SJCRH30 (cell line): Measurements from ENCODE around the gene HMGB4. TPM values are rescaled to one million over a fixed set of nuclear protein-coding genes. Genes with fewer than 3 reads are reported as not detected.

Experiments
- DNase-seq, 2 experiments: peaks; one replicate each; pipeline ENCODE4 v3.0.0-alpha.2; 2015 to 2020
- H3K27ac ChIP-seq: fragments of 250-450 bp; sonication (Bioruptor Pico); 2 replicates; pipeline ENCODE4 v1.5.1; 2020; ENCODE audit warnings: mild to moderate bottlenecking, moderate library complexity
- H3K27me3 ChIP-seq: fragments of 250-450 bp; sonication (Bioruptor Pico); 2 replicates; pipeline ENCODE4 v1.5.1; 2020; ENCODE audit warnings: mild to moderate bottlenecking, moderate library complexity
- H3K36me3 ChIP-seq: fragments of 250-450 bp; sonication (Bioruptor Pico); 2 replicates; pipeline ENCODE4 v1.5.1; 2020; ENCODE audit warnings: mild to moderate bottlenecking, moderate library complexity
- H3K4me1 ChIP-seq: fragments of 250-450 bp; sonication (Bioruptor Pico); 2 replicates; pipeline ENCODE4 v1.5.1; 2020; ENCODE audit warnings: mild to moderate bottlenecking, moderate library complexity
- H3K4me3 ChIP-seq: fragments of 250-450 bp; sonication (Bioruptor Pico); 2 replicates; pipeline ENCODE4 v1.5.1; 2020; ENCODE audit warnings: mild to moderate bottlenecking, moderate library complexity
- H3K9me3 ChIP-seq: fragments of 250-450 bp; sonication (Bioruptor Pico); replicated peaks from 2 replicates; pipeline ENCODE4 v1.5.1; 2020; ENCODE audit warnings: mild to moderate bottlenecking, moderate library complexity
- total RNA-seq: library from RNA; depleted of rRNA; stranded (reverse); fragments of >200 nt; shearing (Covaris generic); gene quantifications from 2 replicates; pipeline ENCODE4 v1.2.3, GENCODE V29; 2014; rRNA removed

The HMGB4 gene
- total RNA-seq: not detected in 2 replicates

GRCh38 chr1:33863779-33864178 lies at the start of gene HMGB4:
TSS of gene HMGB4 (plus strand) at chr1:33864079. CDS start at chr1:33864192, 113 bp downstream.
- DNase-seq: no peak
- no peaks in the 10 kb centered on the region for H3K36me3 ChIP-seq
- peaks cover 6% of the 10 kb centered on the region; the same call in 1 of the 2 replicates for H3K4me1 ChIP-seq
- H3K27ac ChIP-seq: no peak within 1 kb of the TSS
- no peak within 1 kb of the TSS for H3K4me3 ChIP-seq
- no peaks in the 10 kb centered on the region for H3K9me3 ChIP-seq
- H3K27me3 ChIP-seq: no peaks in the 10 kb centered on the region

GRCh38 chr1:33814166-33814565 lies 49.7 kb upstream of the HMGB4 start:
- no peak overlapping the region for H3K4me3 ChIP-seq
- no peaks in the 10 kb centered on the region for H3K9me3 ChIP-seq
- H3K4me1 ChIP-seq: no peaks in the 10 kb centered on the region
- H3K36me3 ChIP-seq: no peaks in the 10 kb centered on the region
- no peaks in the 10 kb centered on the region; the same call in 1 of the 2 replicates for H3K27me3 ChIP-seq
- no peak overlapping the region for H3K27ac ChIP-seq
- DNase-seq: no peak

- Histone ChIP-seq H3K4me3 (no peak overlapping the region), H3K9me3 (no peaks in the 10 kb centered on the region), H3K27ac (no peak overlapping the region), H3K36me3 (no peaks in the 10 kb centered on the region), H3K4me1 (no peaks in the 10 kb centered on the region), H3K27me3 (peaks cover 5% of the 10 kb centered on the region; the same call in 1 of the 2 replicates)
- DNase-seq: no peak
Observed at GRCh38 chr1:33815061-33815460, 48.8 kb upstream of the HMGB4 start.

- no peak overlapping the region for H3K27ac ChIP-seq
- no peak overlapping the region for H3K4me3 ChIP-seq
- peaks cover 6% of the 10 kb centered on the region for H3K27me3 ChIP-seq
- peak in 1 of 2 experiments; percentile 12 for DNase-seq
- H3K9me3 ChIP-seq: no peaks in the 10 kb centered on the region
- H3K36me3 ChIP-seq: no peaks in the 10 kb centered on the region
- no peaks in the 10 kb centered on the region for H3K4me1 ChIP-seq
Observed at GRCh38 chr1:33818071-33818470, 45.8 kb upstream of the HMGB4 start.

- Histone ChIP-seq H3K27ac (no peak overlapping the region), H3K36me3 (no peaks in the 10 kb centered on the region), H3K4me1 (no peaks in the 10 kb centered on the region), H3K4me3 (no peak overlapping the region), H3K9me3 (no peaks in the 10 kb centered on the region), H3K27me3 (peaks cover 6% of the 10 kb centered on the region)
- no peak for DNase-seq
Observed at GRCh38 chr1:33819290-33819912, 44.5 kb upstream of the HMGB4 start.

- Histone ChIP-seq H3K4me1 (no peaks in the 10 kb centered on the region), H3K27me3 (peaks cover 6% of the 10 kb centered on the region), H3K4me3 (no peak overlapping the region), H3K36me3 (no peaks in the 10 kb centered on the region), H3K27ac (no peak overlapping the region), H3K9me3 (no peaks in the 10 kb centered on the region)
- DNase-seq: no peak
Observed at GRCh38 chr1:33819913-33820311, 44.0 kb upstream of the HMGB4 start.

GRCh38 chr1:33820804-33821203 lies 43.1 kb upstream of the HMGB4 start:
- Histone ChIP-seq H3K27ac (no peak overlapping the region), H3K9me3 (no peaks in the 10 kb centered on the region), H3K4me1 (no peaks in the 10 kb centered on the region), H3K4me3 (no peak overlapping the region), H3K36me3 (no peaks in the 10 kb centered on the region), H3K27me3 (peaks cover 6% of the 10 kb centered on the region; the same call in 1 of the 2 replicates)
- DNase-seq: no peak

- Histone ChIP-seq H3K9me3 (no peaks in the 10 kb centered on the region), H3K4me1 (no peaks in the 10 kb centered on the region), H3K27ac (no peak overlapping the region), H3K27me3 (peaks cover 6% of the 10 kb centered on the region; the same call in 1 of the 2 replicates), H3K4me3 (no peak overlapping the region), H3K36me3 (no peaks in the 10 kb centered on the region)
- no peak for DNase-seq
Observed at GRCh38 chr1:33821291-33821690, 42.6 kb upstream of the HMGB4 start.

GRCh38 chr1:33822396-33822795 lies 41.5 kb upstream of the HMGB4 start:
- no peaks in the 10 kb centered on the region for H3K9me3 ChIP-seq
- peaks cover 6% of the 10 kb centered on the region; the same call in 1 of the 2 replicates for H3K27me3 ChIP-seq
- no peak overlapping the region for H3K27ac ChIP-seq
- no peaks in the 10 kb centered on the region for H3K4me1 ChIP-seq
- H3K4me3 ChIP-seq: no peak overlapping the region
- DNase-seq: no peak
- H3K36me3 ChIP-seq: no peaks in the 10 kb centered on the region

GRCh38 chr1:33823401-33823800 lies 40.5 kb upstream of the HMGB4 start:
- no peak for DNase-seq
- Histone ChIP-seq H3K36me3 (no peaks in the 10 kb centered on the region), H3K4me1 (no peaks in the 10 kb centered on the region), H3K27me3 (peaks cover 6% of the 10 kb centered on the region; the same call in 1 of the 2 replicates), H3K27ac (no peak overlapping the region), H3K9me3 (no peaks in the 10 kb centered on the region), H3K4me3 (no peak overlapping the region)

- H3K4me3 ChIP-seq: no peak overlapping the region
- H3K4me1 ChIP-seq: no peaks in the 10 kb centered on the region
- no peaks in the 10 kb centered on the region for H3K36me3 ChIP-seq
- no peak overlapping the region for H3K27ac ChIP-seq
- DNase-seq: no peak
- peaks cover 6% of the 10 kb centered on the region; the same call in 1 of the 2 replicates for H3K27me3 ChIP-seq
- H3K9me3 ChIP-seq: no peaks in the 10 kb centered on the region
Observed at GRCh38 chr1:33823830-33824229, 40.0 kb upstream of the HMGB4 start.

- peaks cover 6% of the 10 kb centered on the region; the same call in 1 of the 2 replicates for H3K27me3 ChIP-seq
- H3K27ac ChIP-seq: no peak overlapping the region
- no peaks in the 10 kb centered on the region for H3K4me1 ChIP-seq
- H3K36me3 ChIP-seq: no peaks in the 10 kb centered on the region
- no peaks in the 10 kb centered on the region for H3K9me3 ChIP-seq
- DNase-seq: no peak
- H3K4me3 ChIP-seq: no peak overlapping the region
Observed at GRCh38 chr1:33824321-33824720, 39.6 kb upstream of the HMGB4 start.

- peaks cover 2% of the 10 kb centered on the region; the same call in 1 of the 2 replicates for H3K27me3 ChIP-seq
- no peak for DNase-seq
Observed at GRCh38 chr1:33824971-33825370, 38.9 kb upstream of the HMGB4 start.

GRCh38 chr1:33825506-33825905 lies 38.4 kb upstream of the HMGB4 start:
- DNase-seq: no peak
- no peaks in the 10 kb centered on the region; the same call in 1 of the 2 replicates for H3K27me3 ChIP-seq
- H3K4me3 ChIP-seq: no peak overlapping the region
- no peaks in the 10 kb centered on the region for H3K4me1 ChIP-seq
- H3K36me3 ChIP-seq: no peaks in the 10 kb centered on the region
- H3K27ac ChIP-seq: no peak overlapping the region
- H3K9me3 ChIP-seq: no peaks in the 10 kb centered on the region

More at GRCh38 chr1:33824971-33825370, 38.9 kb upstream of the HMGB4 start:
- H3K9me3 ChIP-seq: no peaks in the 10 kb centered on the region
- H3K36me3 ChIP-seq: no peaks in the 10 kb centered on the region
- no peaks in the 10 kb centered on the region for H3K4me1 ChIP-seq
- no peak overlapping the region for H3K4me3 ChIP-seq
- H3K27ac ChIP-seq: no peak overlapping the region

- no peak for DNase-seq
- no peaks in the 10 kb centered on the region for H3K36me3 ChIP-seq
- H3K4me3 ChIP-seq: no peak overlapping the region
- no peaks in the 10 kb centered on the region for H3K9me3 ChIP-seq
- no peaks in the 10 kb centered on the region for H3K4me1 ChIP-seq
- no peak overlapping the region for H3K27ac ChIP-seq
- no peaks in the 10 kb centered on the region for H3K27me3 ChIP-seq
Observed at GRCh38 chr1:33826311-33826710, 37.6 kb upstream of the HMGB4 start.

- H3K4me3 ChIP-seq: no peak overlapping the region
- H3K4me1 ChIP-seq: no peaks in the 10 kb centered on the region
- H3K36me3 ChIP-seq: no peaks in the 10 kb centered on the region
- H3K27me3 ChIP-seq: no peaks in the 10 kb centered on the region
- no peak for DNase-seq
- no peaks in the 10 kb centered on the region for H3K9me3 ChIP-seq
- no peak overlapping the region for H3K27ac ChIP-seq
Observed at GRCh38 chr1:33826711-33827110, 37.2 kb upstream of the HMGB4 start.
